Mesothelial cell of epicardium (in vitro differentiated cells): ENCODE results near the gene EIF3D. TPM values are rescaled to one million over a fixed set of nuclear protein-coding genes. Genes with fewer than 3 reads are reported as not detected.

Experiments used
- DNase-seq, 2 experiments: peaks; one replicate each; pipeline ENCODE4 v3.0.0; 2021; ENCODE audit warnings: low spot score in 2 of 2; ENCODE audit not compliant: unreplicated experiment in 2 of 2
- H3K27ac Mint-ChIP-seq: 2 replicates; pipeline ENCODE4 v1.8.0; 2021; ENCODE audit warnings: mixed read lengths
- H3K27me3 Mint-ChIP-seq: 2 replicates; pipeline ENCODE4 v1.8.0; 2021; ENCODE audit warnings: low read depth, mixed read lengths
- H3K36me3 Mint-ChIP-seq: 2 replicates; pipeline ENCODE4 v1.8.0; 2021; ENCODE audit warnings: mixed read lengths
- H3K4me1 Mint-ChIP-seq: 2 replicates; pipeline ENCODE4 v1.8.0; 2021; ENCODE audit warnings: mixed read lengths
- H3K4me3 Mint-ChIP-seq: 2 replicates; pipeline ENCODE4 v1.8.0; 2021; ENCODE audit warnings: mild to moderate bottlenecking, moderate library complexity, mixed read lengths
- H3K9me3 Mint-ChIP-seq: 2 replicates; pipeline ENCODE4 v1.8.0; 2021; ENCODE audit warnings: mixed read lengths
- CTCF ChIP-seq: fragments of 200-600 bp; sonication (generic); IDR thresholded peaks from one replicate; pipeline ENCODE4 v1.5.0; 2021; ENCODE audit warnings: antibody characterized with exemption; ENCODE audit not compliant: unreplicated experiment
- total RNA-seq: library from RNA; stranded (reverse); gene quantifications from 3 replicates; pipeline ENCODE4 v1.2.1, GENCODE V29; 2021

Gene EIF3D
- total RNA-seq, 1 donor from 2014 or later, result 194 TPM

- H3K9me3 Mint-ChIP-seq, result no peaks in the 10 kb centered on the region
- H3K4me1 Mint-ChIP-seq, result peaks cover 2% of the 10 kb centered on the region
- peaks cover 36% of the 10 kb centered on the region for H3K27me3 Mint-ChIP-seq
- no peak overlapping the region for H3K4me3 Mint-ChIP-seq
- no peaks in the 10 kb centered on the region for H3K36me3 Mint-ChIP-seq
- no peak for TF ChIP-seq CTCF
- no peak for DNase-seq
- no peak overlapping the region for H3K27ac Mint-ChIP-seq
These were observed 20.1 kb upstream of the EIF3D start for GRCh38 chr22:36549033-36549432.

GRCh38 chr22:36548606-36549005 lies 19.6 kb upstream of the EIF3D start:
- no peaks in the 10 kb centered on the region for H3K36me3 Mint-ChIP-seq
- peaks cover 35% of the 10 kb centered on the region for H3K27me3 Mint-ChIP-seq
- no peak overlapping the region for H3K4me3 Mint-ChIP-seq
- no peaks in the 10 kb centered on the region for H3K9me3 Mint-ChIP-seq
- no peak overlapping the region for H3K27ac Mint-ChIP-seq
- TF ChIP-seq CTCF, result no peak
- DNase-seq, result no peak
- H3K4me1 Mint-ChIP-seq, result peaks cover 2% of the 10 kb centered on the region

GRCh38 chr22:36546932-36547331 lies 18.0 kb upstream of the EIF3D start:
- Mint-ChIP-seq H3K4me3 (no peak overlapping the region), H3K27me3 (peaks cover 32% of the 10 kb centered on the region), H3K27ac (no peak overlapping the region), H3K4me1 (peaks cover 5% of the 10 kb centered on the region), H3K36me3 (no peaks in the 10 kb centered on the region), H3K9me3 (no peaks in the 10 kb centered on the region)
- DNase-seq, result no peak
- TF ChIP-seq CTCF, result no peak

- Mint-ChIP-seq H3K4me1 (peaks cover 10% of the 10 kb centered on the region), H3K9me3 (no peaks in the 10 kb centered on the region), H3K27me3 (peaks cover 28% of the 10 kb centered on the region), H3K4me3 (no peak overlapping the region), H3K27ac (no peak overlapping the region), H3K36me3 (no peaks in the 10 kb centered on the region)
- DNase-seq, result peak; percentile 36 to 65
- TF ChIP-seq CTCF, result peak; percentile 37
These were observed 17.3 kb upstream of the EIF3D start for GRCh38 chr22:36546092-36546804.

- TF ChIP-seq CTCF, result no peak
- Mint-ChIP-seq H3K36me3 (no peaks in the 10 kb centered on the region), H3K4me3 (no peak overlapping the region), H3K27me3 (peaks cover 13% of the 10 kb centered on the region), H3K27ac (no peak overlapping the region), H3K4me1 (peaks cover 12% of the 10 kb centered on the region), H3K9me3 (no peaks in the 10 kb centered on the region)
- no peak for DNase-seq
These were observed 15.2 kb upstream of the EIF3D start for GRCh38 chr22:36544107-36544620.
